ENCODE results near the gene MYO5C.
A peak's percentile ranks its signal among the peaks of the same experiment; 100 is the strongest.

MYO5C gene

GRCh38 chr15:52224211-52224610 is 71.4 kb downstream of the MYO5C start:
- Histone ChIP-seq H3K27me3 (replicated peaks; ENCODE audit: control insufficient read depth, insufficient read depth, low read length) (no peaks in the 10 kb centered on the region), H3K4me3 (replicated peaks; ENCODE audit: low read depth, low read length) (no peak overlapping the region), H3K36me3 (ENCODE audit: control insufficient read depth, insufficient read depth, low read length) (no peaks in the 10 kb centered on the region)
- no peak for TF ChIP-seq CTCF (IDR thresholded peaks at IDR 0.05; ENCODE audit: insufficient read depth, low read length, poor library complexity, severe bottlenecking)
- DNase-seq (ENCODE audit: extremely low read depth, insufficient read length), result no peak

- Histone ChIP-seq H3K27me3 (replicated peaks; ENCODE audit: control insufficient read depth, insufficient read depth, low read length) (no peaks in the 10 kb centered on the region), H3K36me3 (ENCODE audit: control insufficient read depth, insufficient read depth, low read length) (no peaks in the 10 kb centered on the region), H3K4me3 (replicated peaks; ENCODE audit: low read depth, low read length) (peak overlapping the region; percentile 51)
- peak; percentile 54 for DNase-seq (ENCODE audit: extremely low read depth, insufficient read length)
- no peak for TF ChIP-seq CTCF (IDR thresholded peaks at IDR 0.05; ENCODE audit: insufficient read depth, low read length, poor library complexity, severe bottlenecking)
Observed at GRCh38 chr15:52221730-52222129, 73.9 kb downstream of the MYO5C start.

GRCh38 chr15:52220937-52221660 is 74.5 kb downstream of the MYO5C start:
- H3K27me3 ChIP-seq (replicated peaks; ENCODE audit: control insufficient read depth, insufficient read depth, low read length), result no peaks in the 10 kb centered on the region
- peak overlapping the region; percentile 51 for H3K4me3 ChIP-seq (replicated peaks; ENCODE audit: low read depth, low read length)
- DNase-seq (ENCODE audit: extremely low read depth, insufficient read length), result no peak
- TF ChIP-seq CTCF (IDR thresholded peaks at IDR 0.05; ENCODE audit: insufficient read depth, low read length, poor library complexity, severe bottlenecking), result no peak
- no peaks in the 10 kb centered on the region for H3K36me3 ChIP-seq (ENCODE audit: control insufficient read depth, insufficient read depth, low read length)

- H3K27me3 ChIP-seq (replicated peaks; ENCODE audit: control insufficient read depth, insufficient read depth, low read length), result no peaks in the 10 kb centered on the region
- no peak for DNase-seq (ENCODE audit: extremely low read depth, insufficient read length)
- no peak overlapping the region for H3K4me3 ChIP-seq (replicated peaks; ENCODE audit: low read depth, low read length)
- H3K36me3 ChIP-seq (ENCODE audit: control insufficient read depth, insufficient read depth, low read length), result no peaks in the 10 kb centered on the region
- no peak for TF ChIP-seq CTCF (IDR thresholded peaks at IDR 0.05; ENCODE audit: insufficient read depth, low read length, poor library complexity, severe bottlenecking)
Observed at GRCh38 chr15:52220251-52220650, 75.4 kb downstream of the MYO5C start.

- DNase-seq (ENCODE audit: extremely low read depth, insufficient read length), result no peak
- no peak overlapping the region for H3K4me3 ChIP-seq (replicated peaks; ENCODE audit: low read depth, low read length)
- H3K27me3 ChIP-seq (replicated peaks; ENCODE audit: control insufficient read depth, insufficient read depth, low read length), result no peaks in the 10 kb centered on the region
- no peak for TF ChIP-seq CTCF (IDR thresholded peaks at IDR 0.05; ENCODE audit: insufficient read depth, low read length, poor library complexity, severe bottlenecking)
- H3K36me3 ChIP-seq (ENCODE audit: control insufficient read depth, insufficient read depth, low read length), result no peaks in the 10 kb centered on the region
Observed at GRCh38 chr15:52218816-52219215, 76.8 kb downstream of the MYO5C start.

GRCh38 chr15:52218371-52218770 is 77.2 kb downstream of the MYO5C start:
- Histone ChIP-seq H3K4me3 (replicated peaks; ENCODE audit: low read depth, low read length) (no peak overlapping the region), H3K27me3 (replicated peaks; ENCODE audit: control insufficient read depth, insufficient read depth, low read length) (no peaks in the 10 kb centered on the region), H3K36me3 (ENCODE audit: control insufficient read depth, insufficient read depth, low read length) (no peaks in the 10 kb centered on the region)
- no peak for DNase-seq (ENCODE audit: extremely low read depth, insufficient read length)
- no peak for TF ChIP-seq CTCF (IDR thresholded peaks at IDR 0.05; ENCODE audit: insufficient read depth, low read length, poor library complexity, severe bottlenecking)
